CD4-positive, alpha-beta T cell treated with Interleukin-21 for 1 hour (primary cell): ENCODE data around the gene CAPN13.

Experiments
- DNase-seq: peaks from one replicate; pipeline ENCODE4 v3.0.0-alpha.2; 2020

CAPN13 gene

GRCh38 chr2:30764021-30764800 is 43.0 kb downstream of the CAPN13 start:
- no peak for DNase-seq

- DNase-seq: no peak
Measured at GRCh38 chr2:30763151-30763660, 44.0 kb downstream of the CAPN13 start.

GRCh38 chr2:30761226-30761625 is 46.0 kb downstream of the CAPN13 start:
- DNase-seq: no peak

- no peak for DNase-seq
Measured at GRCh38 chr2:30759481-30759880, 47.8 kb downstream of the CAPN13 start.

GRCh38 chr2:30758191-30758651 is 49.0 kb downstream of the CAPN13 start:
- no peak for DNase-seq

GRCh38 chr2:30757749-30758148 is 49.5 kb downstream of the CAPN13 start:
- DNase-seq: no peak

- no peak for DNase-seq
Measured at GRCh38 chr2:30756971-30757370, 50.3 kb downstream of the CAPN13 start.

- DNase-seq: no peak
Measured at GRCh38 chr2:30756051-30756719, 51.1 kb downstream of the CAPN13 start.

GRCh38 chr2:30753630-30754029 is 53.6 kb downstream of the CAPN13 start:
- no peak for DNase-seq

- DNase-seq: no peak
Measured at GRCh38 chr2:30752811-30753210, 54.4 kb downstream of the CAPN13 start.

- DNase-seq: no peak
Measured at GRCh38 chr2:30747206-30747605, 60.0 kb downstream of the CAPN13 start.

- no peak for DNase-seq
Measured at GRCh38 chr2:30744823-30745222, 62.4 kb downstream of the CAPN13 start.

- DNase-seq: no peak
Measured at GRCh38 chr2:30741576-30741975, 65.7 kb downstream of the CAPN13 start.

GRCh38 chr2:30738141-30738911 is 68.9 kb downstream of the CAPN13 start:
- DNase-seq: no peak

- DNase-seq: no peak
Measured at GRCh38 chr2:30737326-30737610, 70.0 kb downstream of the CAPN13 start.

GRCh38 chr2:30736461-30737325 is 70.6 kb downstream of the CAPN13 start:
- DNase-seq: no peak

GRCh38 chr2:30733876-30734520 is 73.2 kb downstream of the CAPN13 start:
- DNase-seq: no peak

GRCh38 chr2:30732876-30733275 is 74.4 kb downstream of the CAPN13 start:
- no peak for DNase-seq

- no peak for DNase-seq
Measured at GRCh38 chr2:30732376-30732775, 74.9 kb downstream of the CAPN13 start.

- no peak for DNase-seq
Measured at GRCh38 chr2:30731706-30732105, 75.5 kb downstream of the CAPN13 start.

- no peak for DNase-seq
Measured at GRCh38 chr2:30730736-30731647, 76.3 kb downstream of the CAPN13 start.
